GM12878 (cell line): ENCODE measurements around the gene SLC9A3. TPM values are rescaled to one million over a fixed set of nuclear protein-coding genes. Genes with fewer than 3 reads are reported as not detected.

Experiments
- ATAC-seq: fragments of 200-7000 bp; cut with Tn5 transposase; 3 replicates; pipeline ENCODE4 v1.9.1; 2020; ENCODE audit warnings: mild to moderate bottlenecking, moderate library complexity
- BruUV-seq: library from RNA; stranded (reverse); fragments of 400-500 nt; replicated peaks from 2 replicates; lab custom pipeline; 2021; lab: Mats Ljungman, UMichigan
- CTCF ChIA-PET: fragments of 300-600 bp; sonication (Branson Sonifier 250); formaldehyde crosslinking; extraction: SDS; loops from one replicate; lab custom pipeline; 2021; ENCODE audit warnings: inconsistent platforms; lab: Yijun Ruan, JAX
- POLR2A ChIA-PET: fragments of 350-600 bp; formaldehyde crosslinking; extraction: SDS; loops from one replicate; lab custom pipeline; 2021; ENCODE audit warnings: inconsistent platforms; lab: Charles Lee
- RAD21 ChIA-PET: fragments of 300-600 bp; sonication (Branson Sonifier 250); formaldehyde crosslinking; loops from one replicate; lab custom pipeline; 2023; ENCODE audit warnings: antibody characterized with exemption; ENCODE audit not compliant: unreplicated experiment; lab: Charles Lee
- SMC1A ChIA-PET: fragments of 300-600 bp; sonication (Branson Sonifier 250); formaldehyde crosslinking; loops from one replicate; lab custom pipeline; 2023; ENCODE audit not compliant: unreplicated experiment, uncharacterized antibody; lab: Charles Lee
- DNase-seq: peaks from one replicate; pipeline ENCODE4 v3.0.0-alpha.2; 2011; ENCODE audit warnings: low read depth, low spot score
- FAIRE-seq: peaks from 3 replicates; lab custom pipeline; 2011; peaks lifted over from hg19 to GRCh38; lab: Jason Lieb, UNC
- H2AFZ ChIP-seq: 2 replicates; pipeline ENCODE4 v1.6.0; 2011; ENCODE audit warnings: low read depth, low read length, control low read depth; ENCODE audit not compliant: control insufficient read depth
- H3K27ac ChIP-seq: 2 replicates; pipeline ENCODE4 v1.5.1; 2011; ENCODE audit warnings: control low read depth; ENCODE audit not compliant: control insufficient read depth, insufficient read depth
- H3K27me3 ChIP-seq, 2 experiments: replicated peaks in 1 of 2; 2 replicates each; pipeline versions ENCODE4 v1.6.0 to v1.6.1; 2011; ENCODE audit warnings: low read length in 1 of 2; ENCODE audit not compliant: control insufficient read depth in 2 of 2, insufficient read depth in 2 of 2
- H3K36me3 ChIP-seq, 2 experiments: 2 replicates each; pipeline ENCODE4 v1.5.1; 2011; ENCODE audit warnings: low read length in 1 of 2; ENCODE audit not compliant: control insufficient read depth in 2 of 2, insufficient read depth in 2 of 2
- H3K4me1 ChIP-seq: 2 replicates; pipeline ENCODE4 v1.6.1; 2011; ENCODE audit warnings: mild to moderate bottlenecking, low read length, moderate library complexity, mixed read lengths; ENCODE audit not compliant: control insufficient read depth, insufficient read depth
- H3K4me2 ChIP-seq: 2 replicates; pipeline ENCODE4 v1.6.0; 2011; ENCODE audit warnings: control low read depth; ENCODE audit not compliant: control insufficient read depth, insufficient read depth
- H3K4me3 ChIP-seq: fragments of 200-600 bp; sonication (generic); 2 replicates; pipeline ENCODE4 v1.5.1; 2016
- H3K79me2 ChIP-seq: 2 replicates; pipeline ENCODE4 v1.6.0; 2011; ENCODE audit warnings: low read length; ENCODE audit not compliant: control insufficient read depth, insufficient read depth
- H3K9ac ChIP-seq: 2 replicates; pipeline ENCODE4 v1.8.0; 2011; ENCODE audit warnings: low read length, control low read depth, mixed read lengths; ENCODE audit not compliant: control insufficient read depth, insufficient read depth
- H3K9me3 ChIP-seq: replicated peaks from 3 replicates; pipeline ENCODE4 v1.5.1; 2011; ENCODE audit warnings: mild to moderate bottlenecking, low read length; ENCODE audit not compliant: control insufficient read depth, insufficient read depth
- H4K20me1 ChIP-seq: 2 replicates; pipeline ENCODE4 v1.6.0; 2011; ENCODE audit not compliant: control insufficient read depth, insufficient read depth
- BMI1 ChIP-seq: fragments of 450-650 bp; IDR thresholded peaks from 2 replicates; pipeline ENCODE4 v1.6.1; 2016; ENCODE audit warnings: mild to moderate bottlenecking, moderate library complexity, borderline replicate concordance
- CHD1 ChIP-seq: IDR thresholded peaks from 2 replicates; pipeline ENCODE4 v1.6.1; 2012; ENCODE audit warnings: low read depth, low read length, improper control_type of control experiment
- CREM ChIP-seq: IDR thresholded peaks from 2 replicates; pipeline ENCODE4 v1.6.1; 2014; ENCODE audit warnings: antibody characterized with exemption, low read depth
- KDM1A ChIP-seq: fragments of 200-600 bp; sonication (generic); IDR thresholded peaks from 2 replicates; pipeline ENCODE4 v1.6.1; 2016; ENCODE audit warnings: borderline replicate concordance
- NR2C2 ChIP-seq: IDR thresholded peaks from 2 replicates; pipeline ENCODE4 v1.6.1; 2011; ENCODE audit warnings: borderline replicate concordance, low read depth; ENCODE audit not compliant: control insufficient read depth, insufficient read length
- PAX5 ChIP-seq: IDR thresholded peaks from 2 replicates; pipeline ENCODE4 v1.6.1; 2011; ENCODE audit warnings: low read depth, low read length, borderline replicate concordance
- POLR2A ChIP-seq: IDR thresholded peaks from 2 replicates; pipeline ENCODE4 v1.6.1; 2011; ENCODE audit warnings: low read depth, mild to moderate bottlenecking, low read length
- SIX5 ChIP-seq: IDR thresholded peaks from 2 replicates; pipeline ENCODE4 v1.6.1; 2011; ENCODE audit warnings: mild to moderate bottlenecking, low read depth, low read length, moderate library complexity; ENCODE audit not compliant: severe bottlenecking
- SUZ12 ChIP-seq: fragments of 200-600 bp; sonication (generic); IDR thresholded peaks from one replicate; pipeline ENCODE4 v1.6.1; 2018; ENCODE audit warnings: antibody characterized with exemption, mild to moderate bottlenecking; ENCODE audit not compliant: unreplicated experiment
- TBL1XR1 ChIP-seq: IDR thresholded peaks from 2 replicates; pipeline ENCODE4 v1.6.1; 2012; ENCODE audit warnings: low read depth, low read length, improper control_type of control experiment
- WGBS: methylation state at CpG from one replicate; pipeline ENCODE4 v1.1.6; 2016; ENCODE audit warnings: low lambda C conversion rate; ENCODE audit not compliant: insufficient replicate concordance, insufficient coverage; ENCODE audit errors: missing lambda C conversion rate; 5-methylcytosine and 5-hydroxymethylcytosine counted together
- in situ Hi-C: fragments of 300-500 bp; cut with MboI; formaldehyde crosslinking; loops from 9 replicates; pipeline ENCODE4 v1.14.3; 2018; ENCODE audit warnings: mixed read lengths
- intact Hi-C: fragments of 100-400 bp; cut with micrococcal nuclease; formaldehyde crosslinking; loops from one replicate; pipeline ENCODE4 v1.14.2; 2022; ENCODE audit not compliant: unreplicated experiment
- polyA plus RNA-seq, 11 experiments: library from polyadenylated mRNA; depleted of rRNA in 4 of 11; unstranded in 6 of 11; stranded (reverse) in 5 of 11; fragments of >200 nt; fragmentation: Nextera tagmentation in 4 of 11; fragmentation: Illumina TruSeq in 1 of 11; extraction: Ambion mirVana in 4 of 11; extraction: Trizol in 1 of 11; gene quantifications; 1 replicate in 1 of 11; 2 replicates in 10 of 11; pipeline versions ENCODE4 v1.2.1 to v1.2.3, GENCODE V29; 2011 to 2016; ENCODE audit warnings: inconsistent platforms in 2 of 11, missing spikeins in 2 of 11, low read depth in 1 of 11
- total RNA-seq, 4 experiments: library from RNA; depleted of rRNA in 3 of 4; stranded (reverse); fragments of >200 nt in 3 of 4; fragmentation: Illumina TruSeq in 1 of 4; extraction: Trizol in 1 of 4; gene quantifications; 2 replicates each; pipeline versions ENCODE4 v1.2.1 to v1.2.3, GENCODE V29; 2013 to 2021
- TF ChIP-seq, protein P1 (sequence below): fragments of 450-650 bp; IDR thresholded peaks from 2 replicates; pipeline ENCODE4 v1.6.1; 2014; ENCODE audit warnings: mild to moderate bottlenecking
- TF ChIP-seq, protein P2 (sequence below): fragments of 450-650 bp; IDR thresholded peaks from 2 replicates; pipeline ENCODE4 v1.6.1; 2017; ENCODE audit warnings: borderline replicate concordance
- TF ChIP-seq, protein P3 (sequence below): fragments of 450-650 bp; IDR thresholded peaks from 2 replicates; pipeline ENCODE4 v1.6.1; 2016; ENCODE audit warnings: mild to moderate bottlenecking, moderate library complexity, borderline replicate concordance
- TF ChIP-seq, protein P4 (sequence below): IDR thresholded peaks from 2 replicates; pipeline ENCODE4 v1.6.1; 2012; ENCODE audit warnings: improper control_type of control experiment, low read depth, low read length; ENCODE audit not compliant: insufficient replicate concordance

SLC9A3 gene
- total and polyA plus RNA-seq, 10 of the 15 experiments (the other 5 are each of a cell fraction or from before 2014, with no cell fraction given): 0.04 to 5.2 (median 2.3) TPM; not detected in 1

DNA sequence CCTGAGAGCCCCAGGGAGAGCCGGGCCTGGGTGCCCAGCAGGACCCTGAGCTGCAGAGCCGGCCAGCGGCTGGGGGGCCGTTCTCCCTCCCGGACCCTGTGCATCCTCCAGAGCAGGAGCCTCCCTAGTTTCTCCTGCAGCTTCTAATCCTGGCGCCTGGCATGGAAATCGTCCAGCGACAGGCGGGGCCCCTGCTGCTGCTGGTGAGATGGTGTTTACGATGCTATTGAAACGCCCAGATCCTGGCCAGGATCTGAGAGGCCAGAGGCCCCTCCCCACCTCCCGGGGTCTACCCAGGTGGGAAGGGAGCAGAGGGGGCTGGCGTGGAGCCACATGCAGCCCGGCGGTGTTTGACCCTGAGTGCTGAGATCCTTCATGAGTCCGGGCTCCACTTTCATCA lies 49.7 kb upstream of the SLC9A3 start:
- ATAC-seq (no peak), DNase-seq (no peak), FAIRE-seq (no peak)
- Histone ChIP-seq H3K79me2 (no peaks in the 10 kb centered on the region), H3K9me3 (no peaks in the 10 kb centered on the region; the same call in 1 of the 3 replicates), H3K27ac (no peak overlapping the region), H3K4me2 (no peak overlapping the region), H3K9ac (no peak overlapping the region), H4K20me1 (no peaks in the 10 kb centered on the region), H2AFZ (no peak overlapping the region), H3K4me1 (no peaks in the 10 kb centered on the region), H3K4me3 (no peak overlapping the region), H3K36me3 (no peaks in the 10 kb centered on the region), H3K27me3 (no peaks in the 10 kb centered on the region; a peak in 1 of 4 replicates)
- SMC1A ChIA-PET: no interaction called here
- WGBS: 51% methylated on average over 16 of the region's 16 CpGs
- RAD21 ChIA-PET: no interaction called here
- POLR2A ChIA-PET: no interaction called here
- CTCF ChIA-PET: no interaction called here
- in situ Hi-C loops: no loop called here
- intact Hi-C loops: no loop called here
- no TSS peak for BruUV-seq
- no peak for TF ChIP-seq KDM1A
- TF ChIP-seq, protein P1, sequence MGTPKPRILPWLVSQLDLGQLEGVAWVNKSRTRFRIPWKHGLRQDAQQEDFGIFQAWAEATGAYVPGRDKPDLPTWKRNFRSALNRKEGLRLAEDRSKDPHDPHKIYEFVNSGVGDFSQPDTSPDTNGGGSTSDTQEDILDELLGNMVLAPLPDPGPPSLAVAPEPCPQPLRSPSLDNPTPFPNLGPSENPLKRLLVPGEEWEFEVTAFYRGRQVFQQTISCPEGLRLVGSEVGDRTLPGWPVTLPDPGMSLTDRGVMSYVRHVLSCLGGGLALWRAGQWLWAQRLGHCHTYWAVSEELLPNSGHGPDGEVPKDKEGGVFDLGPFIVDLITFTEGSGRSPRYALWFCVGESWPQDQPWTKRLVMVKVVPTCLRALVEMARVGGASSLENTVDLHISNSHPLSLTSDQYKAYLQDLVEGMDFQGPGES: no peak
- no peak for TF ChIP-seq NR2C2
- TF ChIP-seq, protein P2, sequence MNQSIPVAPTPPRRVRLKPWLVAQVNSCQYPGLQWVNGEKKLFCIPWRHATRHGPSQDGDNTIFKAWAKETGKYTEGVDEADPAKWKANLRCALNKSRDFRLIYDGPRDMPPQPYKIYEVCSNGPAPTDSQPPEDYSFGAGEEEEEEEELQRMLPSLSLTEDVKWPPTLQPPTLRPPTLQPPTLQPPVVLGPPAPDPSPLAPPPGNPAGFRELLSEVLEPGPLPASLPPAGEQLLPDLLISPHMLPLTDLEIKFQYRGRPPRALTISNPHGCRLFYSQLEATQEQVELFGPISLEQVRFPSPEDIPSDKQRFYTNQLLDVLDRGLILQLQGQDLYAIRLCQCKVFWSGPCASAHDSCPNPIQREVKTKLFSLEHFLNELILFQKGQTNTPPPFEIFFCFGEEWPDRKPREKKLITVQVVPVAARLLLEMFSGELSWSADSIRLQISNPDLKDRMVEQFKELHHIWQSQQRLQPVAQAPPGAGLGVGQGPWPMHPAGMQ: no peak
- TF ChIP-seq SIX5: no peak
- TF ChIP-seq PAX5: no peak
- TF ChIP-seq TBL1XR1: no peak
- TF ChIP-seq, protein P3, sequence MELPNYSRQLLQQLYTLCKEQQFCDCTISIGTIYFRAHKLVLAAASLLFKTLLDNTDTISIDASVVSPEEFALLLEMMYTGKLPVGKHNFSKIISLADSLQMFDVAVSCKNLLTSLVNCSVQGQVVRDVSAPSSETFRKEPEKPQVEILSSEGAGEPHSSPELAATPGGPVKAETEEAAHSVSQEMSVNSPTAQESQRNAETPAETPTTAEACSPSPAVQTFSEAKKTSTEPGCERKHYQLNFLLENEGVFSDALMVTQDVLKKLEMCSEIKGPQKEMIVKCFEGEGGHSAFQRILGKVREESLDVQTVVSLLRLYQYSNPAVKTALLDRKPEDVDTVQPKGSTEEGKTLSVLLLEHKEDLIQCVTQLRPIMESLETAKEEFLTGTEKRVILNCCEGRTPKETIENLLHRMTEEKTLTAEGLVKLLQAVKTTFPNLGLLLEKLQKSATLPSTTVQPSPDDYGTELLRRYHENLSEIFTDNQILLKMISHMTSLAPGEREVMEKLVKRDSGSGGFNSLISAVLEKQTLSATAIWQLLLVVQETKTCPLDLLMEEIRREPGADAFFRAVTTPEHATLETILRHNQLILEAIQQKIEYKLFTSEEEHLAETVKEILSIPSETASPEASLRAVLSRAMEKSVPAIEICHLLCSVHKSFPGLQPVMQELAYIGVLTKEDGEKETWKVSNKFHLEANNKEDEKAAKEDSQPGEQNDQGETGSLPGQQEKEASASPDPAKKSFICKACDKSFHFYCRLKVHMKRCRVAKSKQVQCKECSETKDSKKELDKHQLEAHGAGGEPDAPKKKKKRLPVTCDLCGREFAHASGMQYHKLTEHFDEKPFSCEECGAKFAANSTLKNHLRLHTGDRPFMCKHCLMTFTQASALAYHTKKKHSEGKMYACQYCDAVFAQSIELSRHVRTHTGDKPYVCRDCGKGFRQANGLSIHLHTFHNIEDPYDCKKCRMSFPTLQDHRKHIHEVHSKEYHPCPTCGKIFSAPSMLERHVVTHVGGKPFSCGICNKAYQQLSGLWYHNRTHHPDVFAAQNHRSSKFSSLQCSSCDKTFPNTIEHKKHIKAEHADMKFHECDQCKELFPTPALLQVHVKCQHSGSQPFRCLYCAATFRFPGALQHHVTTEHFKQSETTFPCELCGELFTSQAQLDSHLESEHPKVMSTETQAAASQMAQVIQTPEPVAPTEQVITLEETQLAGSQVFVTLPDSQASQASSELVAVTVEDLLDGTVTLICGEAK: no peak
- TF ChIP-seq BMI1: no peak
- no peak for TF ChIP-seq CHD1
- no peak for TF ChIP-seq SUZ12
- TF ChIP-seq, protein P4, sequence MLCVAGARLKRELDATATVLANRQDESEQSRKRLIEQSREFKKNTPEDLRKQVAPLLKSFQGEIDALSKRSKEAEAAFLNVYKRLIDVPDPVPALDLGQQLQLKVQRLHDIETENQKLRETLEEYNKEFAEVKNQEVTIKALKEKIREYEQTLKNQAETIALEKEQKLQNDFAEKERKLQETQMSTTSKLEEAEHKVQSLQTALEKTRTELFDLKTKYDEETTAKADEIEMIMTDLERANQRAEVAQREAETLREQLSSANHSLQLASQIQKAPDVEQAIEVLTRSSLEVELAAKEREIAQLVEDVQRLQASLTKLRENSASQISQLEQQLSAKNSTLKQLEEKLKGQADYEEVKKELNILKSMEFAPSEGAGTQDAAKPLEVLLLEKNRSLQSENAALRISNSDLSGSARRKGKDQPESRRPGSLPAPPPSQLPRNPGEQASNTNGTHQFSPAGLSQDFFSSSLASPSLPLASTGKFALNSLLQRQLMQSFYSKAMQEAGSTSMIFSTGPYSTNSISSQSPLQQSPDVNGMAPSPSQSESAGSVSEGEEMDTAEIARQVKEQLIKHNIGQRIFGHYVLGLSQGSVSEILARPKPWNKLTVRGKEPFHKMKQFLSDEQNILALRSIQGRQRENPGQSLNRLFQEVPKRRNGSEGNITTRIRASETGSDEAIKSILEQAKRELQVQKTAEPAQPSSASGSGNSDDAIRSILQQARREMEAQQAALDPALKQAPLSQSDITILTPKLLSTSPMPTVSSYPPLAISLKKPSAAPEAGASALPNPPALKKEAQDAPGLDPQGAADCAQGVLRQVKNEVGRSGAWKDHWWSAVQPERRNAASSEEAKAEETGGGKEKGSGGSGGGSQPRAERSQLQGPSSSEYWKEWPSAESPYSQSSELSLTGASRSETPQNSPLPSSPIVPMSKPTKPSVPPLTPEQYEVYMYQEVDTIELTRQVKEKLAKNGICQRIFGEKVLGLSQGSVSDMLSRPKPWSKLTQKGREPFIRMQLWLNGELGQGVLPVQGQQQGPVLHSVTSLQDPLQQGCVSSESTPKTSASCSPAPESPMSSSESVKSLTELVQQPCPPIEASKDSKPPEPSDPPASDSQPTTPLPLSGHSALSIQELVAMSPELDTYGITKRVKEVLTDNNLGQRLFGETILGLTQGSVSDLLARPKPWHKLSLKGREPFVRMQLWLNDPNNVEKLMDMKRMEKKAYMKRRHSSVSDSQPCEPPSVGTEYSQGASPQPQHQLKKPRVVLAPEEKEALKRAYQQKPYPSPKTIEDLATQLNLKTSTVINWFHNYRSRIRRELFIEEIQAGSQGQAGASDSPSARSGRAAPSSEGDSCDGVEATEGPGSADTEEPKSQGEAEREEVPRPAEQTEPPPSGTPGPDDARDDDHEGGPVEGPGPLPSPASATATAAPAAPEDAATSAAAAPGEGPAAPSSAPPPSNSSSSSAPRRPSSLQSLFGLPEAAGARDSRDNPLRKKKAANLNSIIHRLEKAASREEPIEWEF: no peak
- no peak for TF ChIP-seq CREM
- TF ChIP-seq POLR2A: no peak
